ENCODE results near the gene ZNF414.
"Not testable (repeated sequence)": the region's sequence is repeated elsewhere in the genome, so short reads cannot be mapped to it uniquely, and the experiment has no call there.

The ZNF414 gene, protein sequence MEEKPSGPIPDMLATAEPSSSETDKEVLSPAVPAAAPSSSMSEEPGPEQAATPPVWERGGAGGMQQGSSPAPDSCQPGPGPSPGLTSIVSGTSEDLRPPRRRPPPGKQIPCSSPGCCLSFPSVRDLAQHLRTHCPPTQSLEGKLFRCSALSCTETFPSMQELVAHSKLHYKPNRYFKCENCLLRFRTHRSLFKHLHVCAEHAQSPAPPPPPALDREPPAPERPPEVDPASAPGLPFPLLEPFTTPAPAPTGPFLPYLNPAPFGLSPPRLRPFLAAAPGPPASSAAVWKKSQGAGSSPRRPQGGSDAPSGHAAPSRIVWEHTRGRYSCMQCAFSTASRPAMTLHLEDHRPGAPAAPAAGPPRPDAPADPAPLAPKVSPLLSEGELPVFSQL

DNA sequence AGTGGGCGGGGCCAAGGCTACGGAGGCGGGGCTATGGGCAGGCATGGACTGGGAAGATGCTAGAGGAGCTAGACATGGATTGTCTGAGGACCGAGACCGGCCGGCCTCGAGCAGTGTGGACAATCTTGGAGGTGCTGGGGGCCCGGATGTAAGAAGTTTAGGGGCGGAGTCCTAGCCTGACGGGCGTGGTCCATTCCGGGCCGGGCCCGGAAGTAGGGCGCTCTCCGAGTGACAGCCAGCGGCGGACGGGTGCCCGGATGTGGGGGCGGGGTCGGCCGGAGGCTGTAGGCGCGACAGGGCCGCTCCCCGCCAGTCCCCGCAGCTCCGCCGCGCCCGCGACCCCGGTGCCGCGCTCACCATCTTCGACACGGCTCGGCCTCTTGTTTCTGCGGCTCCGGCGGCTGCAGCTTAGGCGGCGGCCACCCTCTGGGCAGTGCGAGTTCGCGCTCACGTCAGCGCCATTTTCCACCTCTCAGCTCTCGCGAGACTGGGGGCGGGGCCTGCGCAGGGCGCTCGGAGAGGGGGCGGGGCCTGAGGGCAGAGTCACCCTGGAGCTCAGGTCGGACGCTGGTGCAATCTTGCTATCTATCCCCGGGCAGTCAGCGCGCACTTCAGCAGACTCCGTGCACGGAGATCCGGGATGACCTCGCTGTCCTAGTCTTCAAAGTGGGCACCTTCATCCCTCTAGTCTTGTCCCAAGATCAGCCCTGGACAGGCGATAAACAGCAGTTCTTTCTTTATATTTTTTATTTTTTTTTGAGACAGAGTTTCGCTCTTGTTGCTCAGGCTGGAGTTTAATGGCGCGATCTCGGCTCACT is at the start of gene ZNF414:
ZNF414 (minus strand) TSS at position 481 of the 818 bp plus-strand sequence; CDS start at position 360, 121 bp downstream.
- DNase-seq: peak; percentile 98

DNA sequence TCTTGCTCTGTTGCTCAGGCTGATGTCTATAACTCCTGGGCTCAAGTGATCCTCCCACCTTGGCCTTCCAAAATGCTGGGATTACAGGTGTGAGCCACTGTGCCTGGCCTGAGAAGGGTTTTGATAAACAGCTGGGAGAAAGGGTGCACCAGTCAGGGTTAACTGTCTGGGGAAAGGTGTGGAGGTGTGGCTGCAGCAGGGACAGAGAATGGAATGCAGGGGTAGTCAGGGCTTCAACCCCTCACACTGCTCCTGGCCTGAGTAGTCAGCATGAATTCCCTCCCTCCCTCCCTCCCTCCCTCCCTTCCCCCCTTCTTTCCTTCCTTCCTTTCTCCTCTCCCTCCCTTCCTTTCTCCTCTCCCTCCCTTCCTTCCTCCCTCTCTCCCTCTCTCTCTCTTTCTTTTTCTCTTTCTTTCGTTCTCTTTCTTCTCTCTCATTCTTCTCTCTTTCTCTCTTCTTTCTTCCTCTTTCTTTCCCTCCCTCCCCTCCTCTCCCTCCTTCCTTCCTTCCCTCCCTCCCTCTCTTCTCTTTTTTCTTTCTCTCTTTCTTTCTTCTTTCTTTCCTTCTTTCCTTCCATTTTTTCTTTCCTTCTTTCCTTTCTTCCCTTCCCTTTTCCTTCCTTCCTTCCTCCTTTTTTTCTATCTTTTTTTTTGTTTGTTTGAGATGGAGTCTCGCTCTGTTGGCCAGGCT is 47.3 kb upstream of the ZNF414 start:
- DNase-seq: no peak

DNA sequence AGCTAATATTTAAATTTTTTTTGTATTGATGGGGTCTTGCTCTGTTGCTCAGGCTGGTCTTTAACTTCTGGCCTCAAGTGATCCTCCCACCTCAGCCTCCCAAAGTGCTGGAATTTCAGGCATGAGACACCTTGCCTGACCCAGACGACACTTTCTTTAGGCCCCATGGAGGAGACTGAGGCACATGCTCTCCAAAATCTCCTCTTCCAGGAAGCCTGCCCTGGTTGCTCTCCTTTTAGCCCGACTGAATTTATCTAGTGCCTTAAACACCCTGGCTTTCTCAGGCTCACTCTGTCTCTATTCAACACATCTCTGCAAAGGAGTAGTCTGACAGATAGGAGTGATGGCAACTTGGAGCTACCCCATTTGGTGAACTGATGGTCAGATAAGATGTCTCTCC is 44.4 kb upstream of the ZNF414 start:
- DNase-seq: no peak

DNA sequence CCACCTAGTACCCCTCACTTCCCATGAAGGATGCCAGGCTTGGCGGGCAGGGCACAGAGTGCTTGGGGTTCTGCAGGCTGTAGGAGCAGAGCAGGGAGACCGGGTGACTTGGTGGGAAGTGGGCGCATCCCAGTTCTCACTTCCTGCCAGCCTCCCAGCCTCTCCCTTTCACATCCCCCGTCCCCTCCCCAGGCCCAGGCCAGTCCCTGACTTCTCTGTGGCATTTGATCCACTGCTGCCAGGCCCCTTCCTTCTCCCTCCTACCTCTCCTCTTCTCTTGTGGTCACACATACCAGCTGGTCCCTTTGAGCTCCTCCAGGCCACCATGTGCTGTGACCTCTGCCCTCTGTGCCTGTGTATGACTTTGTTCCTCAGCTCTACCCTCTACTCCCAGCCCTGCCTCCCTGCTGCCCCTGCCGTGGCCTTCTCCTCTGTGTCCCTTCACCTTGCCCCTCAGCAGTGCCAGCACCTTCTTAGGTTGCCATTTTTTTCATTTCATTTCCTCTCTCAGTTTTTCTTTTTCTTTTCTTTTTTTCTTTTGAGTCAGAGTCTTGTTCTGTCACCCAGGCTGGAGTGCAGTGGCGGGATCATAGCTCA is 43.8 kb upstream of the ZNF414 start:
- no peak for DNase-seq

DNA sequence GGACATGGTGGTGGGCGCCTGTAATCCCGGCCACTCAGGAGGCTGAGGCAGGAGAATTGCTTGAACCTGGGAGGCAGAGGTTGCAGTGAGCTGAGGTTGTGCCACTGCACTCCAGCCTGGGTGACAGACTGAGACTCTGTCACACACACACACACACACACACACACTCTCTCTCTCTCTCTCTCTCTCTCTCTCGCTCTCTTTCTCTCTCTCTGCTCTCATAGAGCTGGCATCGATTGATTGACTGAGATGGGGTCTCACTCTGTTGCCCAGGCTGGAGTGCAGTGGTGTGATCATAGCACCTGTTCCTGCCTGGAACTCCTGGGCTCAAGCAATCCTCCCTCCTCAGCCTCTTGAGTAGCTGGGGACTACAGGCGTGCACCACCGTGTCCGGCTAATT is 39.8 kb upstream of the ZNF414 start:
- DNase-seq: not testable (repeated sequence)

DNA sequence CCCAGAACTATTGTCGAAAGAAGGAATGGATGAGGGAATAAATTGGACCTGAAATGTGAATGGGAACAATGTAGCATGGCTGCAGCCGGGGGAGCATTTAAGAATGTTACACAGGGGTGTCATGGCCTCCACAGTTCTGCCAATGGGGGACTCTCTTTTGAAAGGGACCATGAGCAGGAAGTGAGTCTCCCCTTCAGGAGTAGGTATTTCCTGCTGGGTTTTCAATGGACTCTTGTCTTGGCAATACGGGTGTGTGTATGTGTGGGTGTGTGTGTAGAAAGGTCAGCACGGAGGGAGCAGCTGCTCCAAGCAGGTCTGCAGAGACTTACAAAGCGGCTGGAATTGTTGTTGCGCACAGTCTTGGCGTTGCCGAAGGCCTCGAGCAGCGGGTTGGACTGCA is 38.8 kb upstream of the ZNF414 start:
- no peak for DNase-seq

DNA sequence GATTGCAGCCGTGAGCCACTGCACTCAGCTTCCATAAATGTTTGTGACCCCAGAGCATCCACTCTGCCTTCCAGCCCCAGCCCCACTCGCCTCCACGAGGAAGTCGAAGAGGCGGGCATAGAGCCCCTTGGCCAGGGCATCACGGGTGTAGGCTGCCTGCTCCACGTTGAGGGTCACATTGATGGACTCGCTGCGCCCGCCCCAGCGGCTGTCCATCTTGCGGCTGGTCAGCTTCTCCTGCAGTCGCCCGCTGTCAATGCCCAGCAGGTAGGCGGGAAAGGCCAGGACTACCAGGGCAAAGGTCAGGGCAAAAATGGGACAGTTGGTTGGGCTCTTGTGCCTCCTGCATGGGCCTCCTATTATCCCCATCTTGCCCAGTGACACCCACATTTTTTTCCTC is 36.1 kb upstream of the ZNF414 start:
- no peak for DNase-seq

DNA sequence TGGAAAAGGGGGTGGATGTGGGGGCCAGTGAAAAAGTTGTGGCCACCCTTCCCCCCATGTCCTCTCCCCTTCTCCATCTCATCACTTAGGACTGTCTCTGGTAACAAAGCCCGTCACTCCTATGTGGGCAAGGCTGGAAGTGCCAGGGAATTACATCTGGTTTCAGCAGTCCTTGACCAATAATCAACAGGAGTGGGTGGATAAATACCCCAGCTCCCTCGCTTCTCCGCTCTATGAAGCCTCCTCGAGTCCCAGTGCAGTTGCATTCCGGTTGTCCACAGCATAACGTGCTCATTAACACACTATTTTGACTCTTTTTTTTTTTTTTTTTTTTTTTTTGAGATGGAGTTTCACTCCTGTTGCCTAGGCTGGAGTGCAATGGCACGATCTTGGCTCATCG is 31.8 kb upstream of the ZNF414 start:
- DNase-seq: no peak

DNA sequence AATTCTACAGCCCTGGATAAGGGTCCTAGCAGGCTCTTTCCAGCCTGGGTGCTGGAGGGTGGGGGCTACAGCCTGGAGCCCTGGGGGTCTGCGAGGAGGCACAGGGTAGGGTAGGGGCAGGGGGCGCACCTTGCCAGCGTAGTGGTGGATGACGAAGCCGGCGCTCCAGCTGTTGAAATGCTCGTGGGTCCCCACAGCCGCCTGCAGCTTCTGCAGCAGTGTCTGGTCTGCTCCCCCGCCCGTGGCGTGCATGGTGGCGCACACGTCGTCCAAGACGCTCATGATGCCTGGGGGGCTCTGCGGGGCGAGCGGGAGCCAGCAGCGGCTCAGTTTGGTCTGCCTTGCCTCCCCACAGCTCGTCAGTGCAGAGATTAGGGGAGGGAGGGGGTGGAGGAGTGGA is 30.2 kb upstream of the ZNF414 start:
- DNase-seq: no peak

DNA sequence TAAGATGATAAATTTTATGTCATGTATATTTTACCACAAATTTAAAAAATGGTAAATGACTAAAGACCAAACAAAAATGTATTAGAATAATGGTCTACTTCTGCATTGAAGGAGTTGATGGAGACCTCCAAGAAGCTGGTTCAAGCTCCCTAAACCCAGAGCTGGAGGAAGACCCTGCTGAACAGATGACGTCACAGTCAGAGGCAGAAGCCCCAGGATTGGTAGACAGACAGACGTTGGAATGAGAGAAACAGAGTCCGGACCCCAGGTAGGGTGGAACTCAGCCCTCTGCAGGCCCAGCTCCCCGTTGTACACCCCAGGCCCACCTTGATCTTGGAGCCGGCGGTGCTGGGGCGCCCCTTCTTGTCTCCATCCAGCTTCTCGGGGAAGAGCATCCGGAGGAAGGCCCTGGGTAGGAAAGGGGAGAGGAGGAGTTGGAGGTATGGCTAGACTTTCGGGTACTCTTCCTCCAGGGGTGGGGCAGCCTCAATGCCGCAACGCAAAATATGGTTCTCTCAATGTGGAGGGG is 25.7 kb upstream of the ZNF414 start:
- no peak for DNase-seq

DNA sequence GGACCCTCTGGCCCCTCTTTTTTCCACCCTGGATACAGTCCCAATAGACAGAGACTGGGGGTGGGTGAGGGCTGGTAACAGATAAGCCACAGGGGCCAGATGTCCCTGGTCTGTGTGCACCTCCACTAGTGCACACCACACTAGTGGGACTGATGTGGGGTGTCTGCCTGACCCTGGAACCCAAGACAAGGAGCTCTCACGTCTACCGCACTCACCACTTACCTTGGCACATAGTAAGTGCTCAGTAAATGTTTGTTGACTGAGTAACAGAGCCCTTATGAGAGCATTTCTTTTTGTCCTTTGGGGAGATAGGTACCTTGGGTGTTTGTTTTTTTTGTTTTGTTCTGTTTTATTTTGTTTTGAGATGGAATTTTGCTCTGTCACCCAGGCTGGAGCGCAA is 23.1 kb upstream of the ZNF414 start:
- DNase-seq: no peak

DNA sequence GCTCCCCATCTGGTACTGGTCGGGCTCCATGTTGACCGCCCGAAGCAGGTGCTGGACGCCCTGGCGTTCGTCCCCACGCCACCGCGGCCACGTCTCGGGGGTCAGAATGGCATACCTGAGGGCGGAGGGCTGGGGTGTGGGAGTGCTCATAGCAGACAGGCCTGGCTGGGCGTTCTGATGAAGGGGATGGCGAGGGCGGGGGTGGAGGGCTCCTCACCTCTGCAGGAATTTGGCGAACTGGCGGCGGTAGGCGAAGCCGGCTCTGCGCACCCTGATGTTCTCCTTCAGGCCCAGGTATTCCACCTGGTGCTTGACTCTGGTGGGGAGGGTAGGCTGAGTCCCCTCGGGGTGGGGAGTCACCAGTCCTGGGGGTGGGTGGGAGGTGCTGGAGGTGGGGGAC is 22.3 kb upstream of the ZNF414 start:
- no peak for DNase-seq

DNA sequence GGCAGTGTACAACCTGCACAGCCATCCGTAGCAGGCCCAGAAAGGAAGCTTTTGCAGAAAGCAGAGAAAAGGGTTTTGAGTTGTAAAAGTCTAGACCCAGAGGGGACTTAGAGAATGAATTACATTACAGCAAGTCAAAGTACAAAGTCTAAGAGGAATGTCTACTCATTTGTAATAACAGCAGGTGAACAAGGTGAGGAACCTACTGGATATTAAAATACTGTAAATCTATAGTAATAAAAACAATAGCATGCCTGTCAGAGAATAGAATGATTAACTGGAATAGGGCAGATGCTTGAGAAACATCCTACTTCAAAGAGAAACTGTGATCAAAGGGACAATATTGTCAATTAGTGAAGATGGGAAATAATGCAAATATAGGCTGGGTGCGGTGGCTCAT is 18.3 kb upstream of the ZNF414 start:
- DNase-seq: no peak

DNA sequence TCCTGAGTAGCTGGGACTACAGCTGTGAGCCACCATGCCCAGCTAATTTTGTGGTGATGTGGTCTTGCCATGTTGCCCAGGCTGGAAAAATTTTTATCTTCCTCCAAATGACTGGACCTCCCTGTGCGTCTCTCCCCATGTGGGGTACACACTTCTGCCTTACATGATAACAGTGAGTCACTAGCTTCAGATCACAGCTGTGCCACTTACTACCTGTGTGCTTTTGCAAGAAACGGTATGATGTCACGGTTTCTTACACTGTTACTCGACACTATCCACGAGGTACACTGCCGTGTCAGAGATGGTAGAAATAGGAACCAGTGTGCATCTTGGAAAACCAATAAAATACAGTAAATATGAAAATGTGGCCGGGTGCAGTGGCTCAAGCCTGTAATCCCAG is 17.5 kb upstream of the ZNF414 start:
- no peak for DNase-seq

DNA sequence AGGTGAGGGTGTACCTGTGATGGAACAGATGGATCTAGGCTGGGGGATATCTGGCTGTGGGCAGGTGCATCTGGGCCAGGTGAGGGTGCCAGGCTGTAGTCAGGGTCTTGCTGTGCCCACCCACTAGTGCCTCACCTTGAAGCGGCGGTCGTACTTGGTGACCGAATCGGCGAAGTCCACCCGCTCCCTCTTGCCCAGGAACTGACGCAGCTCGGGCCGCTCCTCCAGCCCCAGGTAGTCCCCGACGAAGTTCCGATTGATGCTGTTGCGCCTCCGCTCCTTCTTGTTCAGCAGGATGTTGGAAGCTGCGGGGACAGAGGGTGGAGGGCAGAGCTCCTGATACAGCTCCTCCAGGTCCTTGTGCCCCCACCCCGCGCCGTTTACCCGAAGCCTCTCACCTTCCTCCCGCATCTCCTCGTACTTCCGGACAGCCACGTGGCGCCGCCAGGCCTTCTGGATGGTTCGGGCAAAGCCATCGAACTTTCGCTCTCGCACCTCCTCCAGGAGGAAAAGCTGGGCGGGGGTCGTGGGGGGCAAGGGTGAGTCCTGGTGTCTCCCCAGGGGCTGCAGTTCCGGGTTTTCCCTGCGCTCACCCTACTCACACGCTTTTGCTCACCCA is 16.2 kb upstream of the ZNF414 start:
- DNase-seq: no peak

DNA sequence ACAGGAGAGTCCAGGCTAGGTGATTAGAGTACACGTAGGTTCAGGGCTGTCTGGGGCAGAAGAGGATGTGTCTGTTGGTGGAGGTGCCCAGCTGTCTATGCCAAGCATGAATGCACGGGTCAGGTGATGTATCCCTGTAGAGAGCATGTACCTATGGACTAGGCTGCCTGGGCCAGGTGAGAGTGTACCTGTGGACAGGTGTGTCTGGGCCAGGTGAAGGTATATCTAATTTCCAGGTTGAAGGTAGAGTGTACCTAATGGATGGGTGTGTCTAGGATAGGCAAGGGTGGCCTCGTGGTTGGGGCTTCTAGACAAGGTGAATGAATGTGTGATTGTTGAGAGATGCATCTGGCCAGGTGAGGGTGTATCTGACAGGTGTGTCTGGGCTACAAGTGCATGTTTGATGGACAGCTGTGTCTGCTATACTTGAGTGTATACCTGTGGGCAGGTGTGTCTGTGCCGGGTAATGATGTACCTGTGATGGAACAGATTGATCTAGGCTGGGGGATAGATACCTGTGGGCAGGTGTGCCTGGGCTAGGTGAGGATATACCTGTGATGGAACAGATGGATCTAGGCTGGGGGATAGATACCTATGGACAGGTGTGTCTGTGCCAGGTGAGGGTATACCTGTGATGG is 15.5 kb upstream of the ZNF414 start:
- DNase-seq: no peak

DNA sequence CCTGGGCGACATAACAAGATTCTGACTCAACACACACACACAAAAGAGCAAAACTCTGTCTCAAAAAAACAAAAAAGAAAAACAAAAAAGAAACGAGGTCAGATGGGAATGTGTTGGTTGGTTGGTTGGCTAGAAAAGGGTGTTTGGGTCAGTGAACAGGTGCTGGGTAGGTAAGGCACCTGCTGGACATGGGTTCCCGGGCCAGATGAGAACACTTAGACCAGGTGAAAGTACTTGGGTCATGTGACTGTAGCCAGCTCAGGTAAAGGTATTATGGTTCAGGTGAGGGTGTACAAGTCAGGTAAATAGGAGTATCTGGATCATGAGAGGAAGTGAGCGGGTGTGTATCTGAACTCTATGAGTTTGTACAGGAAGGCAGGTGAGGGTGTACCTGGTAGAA is 14.5 kb upstream of the ZNF414 start:
- DNase-seq: no peak

DNA sequence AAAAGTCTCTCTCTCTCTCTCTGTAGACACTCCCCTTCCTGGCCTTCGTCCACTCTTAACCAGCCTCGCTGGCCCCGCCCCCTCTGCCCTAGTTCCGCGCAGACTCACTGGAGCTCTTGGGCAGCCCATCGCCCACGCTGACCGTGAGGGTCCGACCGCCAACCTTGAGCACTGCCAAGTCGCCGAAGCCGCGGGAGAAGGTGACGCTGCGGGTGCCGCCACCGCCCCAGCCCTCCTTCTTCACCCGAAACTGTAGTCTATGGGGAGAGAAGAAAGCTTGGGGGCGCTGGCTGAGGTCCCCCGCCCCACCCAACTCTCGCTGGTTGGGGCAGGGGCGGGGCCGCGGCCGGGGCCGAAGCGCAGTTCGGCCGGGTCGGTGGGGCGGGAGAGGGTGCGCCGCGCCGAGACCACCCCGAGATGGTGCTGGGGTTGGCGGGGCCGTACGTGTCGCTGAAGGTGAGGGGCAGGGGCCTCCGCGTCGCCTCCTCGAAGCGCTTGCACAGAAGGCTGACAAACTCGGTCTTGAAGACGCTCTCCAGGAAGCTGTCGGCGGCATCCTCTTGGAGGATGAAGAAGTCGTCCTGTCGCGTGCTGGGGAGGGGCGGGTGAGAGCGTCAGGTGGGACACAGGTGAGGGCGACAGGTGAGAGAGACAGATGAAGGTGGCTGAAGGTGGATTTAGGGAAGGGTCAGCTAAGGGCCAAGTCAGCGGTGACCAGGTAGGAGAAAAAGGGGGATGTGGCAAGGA is 12.6 kb upstream of the ZNF414 start:
- no peak for DNase-seq

DNA sequence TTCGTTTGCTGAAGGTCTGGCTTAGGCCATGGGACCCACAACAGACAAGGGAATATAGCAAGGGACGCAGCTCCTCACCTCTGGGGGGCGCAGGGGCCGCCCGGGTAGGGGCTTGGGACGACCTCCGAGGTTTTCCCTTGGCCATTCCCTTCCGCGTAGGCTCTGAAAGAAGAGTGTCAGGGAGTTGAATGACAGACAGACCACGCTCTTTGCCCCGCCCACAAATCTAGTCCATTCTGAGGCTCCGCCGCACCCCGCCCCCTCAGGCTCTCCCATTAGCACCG is 11.4 kb upstream of the ZNF414 start:
- DNase-seq: no peak

DNA sequence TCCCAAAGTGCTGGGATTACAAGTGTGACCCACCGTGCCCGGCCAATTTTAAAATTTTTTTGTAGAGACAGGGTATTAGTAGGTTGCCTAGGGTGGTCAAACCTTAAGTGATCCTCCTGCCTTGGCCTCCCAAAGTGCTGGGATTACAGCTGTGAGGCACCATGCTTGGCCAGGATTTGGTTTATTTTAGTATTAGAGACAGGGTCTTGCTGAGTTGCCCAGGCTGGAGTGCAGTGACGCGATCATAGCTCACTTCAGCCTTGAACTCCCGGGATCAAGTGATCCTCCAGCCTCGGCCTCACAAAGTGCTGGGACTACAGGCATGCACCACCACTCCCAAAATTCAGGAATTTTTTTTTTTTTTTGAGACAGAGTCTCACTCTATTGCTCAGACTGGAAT is 5.4 kb upstream of the ZNF414 start:
- DNase-seq: no peak

DNA sequence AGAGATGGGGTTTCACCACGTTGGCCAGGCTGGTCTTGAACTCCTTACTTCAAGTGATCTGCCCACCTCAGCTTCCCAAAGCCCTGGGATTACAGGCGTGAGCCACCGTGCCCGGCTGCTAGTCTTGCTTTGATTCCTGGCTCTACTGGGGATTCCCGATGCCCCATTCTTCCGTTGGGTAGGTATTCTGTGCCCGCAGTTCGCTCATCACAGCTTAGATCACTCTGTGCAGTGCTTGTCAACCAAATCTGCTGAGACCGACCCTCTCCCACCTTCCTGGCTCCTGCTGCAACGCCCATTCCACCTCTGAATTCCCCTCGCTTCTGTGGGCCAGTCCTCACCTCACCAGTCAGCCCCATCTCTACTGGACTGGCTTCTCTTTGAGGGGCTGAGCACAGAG is 4.6 kb upstream of the ZNF414 start:
- no peak for DNase-seq

Measured in activated CD4-positive, alpha-beta T cell treated with anti-CD3 and anti-CD28 coated beads, Interleukin-2, amount 50 U/mL, for 4 hours (primary cell).